Activated gamma-delta T cell treated with anti-CD3 and anti-CD28 coated beads, Interleukin-2, amount 50 U/mL, for 16 hours (primary cell): Measurements from ENCODE around the gene STK32C.
"Not testable (repeated sequence)": the region's sequence is repeated elsewhere in the genome, so short reads cannot be mapped to it uniquely, and the experiment has no call there.

Experiments used
- DNase-seq: peaks from one replicate; pipeline ENCODE4 v3.0.0-alpha.2; 2020; ENCODE audit warnings: low read depth

STK32C gene

GRCh38 chr10:132167041-132167674, 140.6 kb downstream of the STK32C start:
- no peak for DNase-seq

- no peak for DNase-seq
Measured at GRCh38 chr10:132166216-132166950, 141.4 kb downstream of the STK32C start.

GRCh38 chr10:132165416-132165980, 142.3 kb downstream of the STK32C start:
- no peak for DNase-seq

- no peak for DNase-seq
Measured at GRCh38 chr10:132164761-132165278, 142.9 kb downstream of the STK32C start.

- no peak for DNase-seq
Measured at GRCh38 chr10:132163826-132164515, 143.8 kb downstream of the STK32C start.

- DNase-seq, result no peak
Measured at GRCh38 chr10:132163278-132163765, 144.4 kb downstream of the STK32C start.

- DNase-seq, result no peak
Measured at GRCh38 chr10:132162590-132163277, 145.0 kb downstream of the STK32C start.

GRCh38 chr10:132162021-132162531, 145.7 kb downstream of the STK32C start:
- no peak for DNase-seq

- DNase-seq, result not testable (repeated sequence)
Measured at GRCh38 chr10:132160834-132161622, 146.7 kb downstream of the STK32C start.

- DNase-seq, result not testable (repeated sequence)
Measured at GRCh38 chr10:132160231-132160630, 147.5 kb downstream of the STK32C start.

- not testable (repeated sequence) for DNase-seq
Measured at GRCh38 chr10:132159302-132160230, 148.2 kb downstream of the STK32C start.

GRCh38 chr10:132158823-132159222, 148.9 kb downstream of the STK32C start:
- DNase-seq, result no peak

- no peak for DNase-seq
Measured at GRCh38 chr10:132158122-132158741, 149.5 kb downstream of the STK32C start.
